ENCODE data around the gene TEX35. TPM values are rescaled to one million over a fixed set of nuclear protein-coding genes. Genes with fewer than 3 reads are reported as not detected.

TEX35 gene
- total and polyA plus RNA-seq, 4 donors = not detected

DNA sequence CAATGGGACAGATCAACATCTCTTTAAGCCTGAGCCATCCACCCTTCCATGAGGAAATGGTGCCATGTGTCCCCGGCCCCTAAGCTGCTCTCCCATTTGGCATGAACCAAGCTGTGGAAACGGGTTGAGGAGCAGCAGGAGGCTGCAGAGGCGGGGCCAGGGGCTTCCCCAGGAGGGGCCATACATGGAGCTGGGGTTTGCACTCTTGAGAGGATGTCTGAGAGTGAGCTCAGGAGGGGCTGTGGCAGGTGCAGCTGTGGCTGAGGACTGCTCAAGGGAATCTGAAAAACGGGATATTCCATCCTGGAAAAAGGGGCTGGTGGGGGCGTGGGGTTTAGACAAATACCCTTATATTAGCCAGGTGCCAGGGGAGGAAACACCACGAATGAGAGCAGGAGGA lies 9.1 kb upstream of the TEX35 start:
- WGBS = 86% methylated on average over 6 of the region's 6 CpGs
- no peaks in the 10 kb centered on the region for H3K9me3 ChIP-seq (ENCODE audit: control insufficient read depth in 4 of 4, low read length in 3 of 4)
- TF ChIP-seq NR2F2 (IDR thresholded peaks at IDR 0.05) (no peak), HNF4A (conservative IDR thresholded peaks at IDR 0.05) (no peak), GABPA (IDR thresholded peaks at IDR 0.05 in 1 of 2, conservative IDR thresholded peaks at IDR 0.05 in 1 of 2) (no peak), EGR1 (IDR thresholded peaks at IDR 0.05; ENCODE audit: low read depth in 2 of 2) (no peak), YY1 (IDR thresholded peaks at IDR 0.05) (no peak), HNF4G (IDR thresholded peaks at IDR 0.05) (no peak), JUND (IDR thresholded peaks at IDR 0.05) (no peak), FOXA1 (IDR thresholded peaks at IDR 0.05) (no peak), FOXA2 (IDR thresholded peaks at IDR 0.05) (no peak), RAD21 (IDR thresholded peaks at IDR 0.05) (no peak), SP1 (IDR thresholded peaks at IDR 0.05) (no peak), TAF1 (conservative IDR thresholded peaks at IDR 0.05) (no peak), RXRA (IDR thresholded peaks at IDR 0.05) (no peak)
- TF ChIP-seq, protein P1, sequence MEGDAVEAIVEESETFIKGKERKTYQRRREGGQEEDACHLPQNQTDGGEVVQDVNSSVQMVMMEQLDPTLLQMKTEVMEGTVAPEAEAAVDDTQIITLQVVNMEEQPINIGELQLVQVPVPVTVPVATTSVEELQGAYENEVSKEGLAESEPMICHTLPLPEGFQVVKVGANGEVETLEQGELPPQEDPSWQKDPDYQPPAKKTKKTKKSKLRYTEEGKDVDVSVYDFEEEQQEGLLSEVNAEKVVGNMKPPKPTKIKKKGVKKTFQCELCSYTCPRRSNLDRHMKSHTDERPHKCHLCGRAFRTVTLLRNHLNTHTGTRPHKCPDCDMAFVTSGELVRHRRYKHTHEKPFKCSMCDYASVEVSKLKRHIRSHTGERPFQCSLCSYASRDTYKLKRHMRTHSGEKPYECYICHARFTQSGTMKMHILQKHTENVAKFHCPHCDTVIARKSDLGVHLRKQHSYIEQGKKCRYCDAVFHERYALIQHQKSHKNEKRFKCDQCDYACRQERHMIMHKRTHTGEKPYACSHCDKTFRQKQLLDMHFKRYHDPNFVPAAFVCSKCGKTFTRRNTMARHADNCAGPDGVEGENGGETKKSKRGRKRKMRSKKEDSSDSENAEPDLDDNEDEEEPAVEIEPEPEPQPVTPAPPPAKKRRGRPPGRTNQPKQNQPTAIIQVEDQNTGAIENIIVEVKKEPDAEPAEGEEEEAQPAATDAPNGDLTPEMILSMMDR (IDR thresholded peaks at IDR 0.05; ENCODE audit: low read depth, low read length, missing input control) = no peak
- TF ChIP-seq, protein P2, sequence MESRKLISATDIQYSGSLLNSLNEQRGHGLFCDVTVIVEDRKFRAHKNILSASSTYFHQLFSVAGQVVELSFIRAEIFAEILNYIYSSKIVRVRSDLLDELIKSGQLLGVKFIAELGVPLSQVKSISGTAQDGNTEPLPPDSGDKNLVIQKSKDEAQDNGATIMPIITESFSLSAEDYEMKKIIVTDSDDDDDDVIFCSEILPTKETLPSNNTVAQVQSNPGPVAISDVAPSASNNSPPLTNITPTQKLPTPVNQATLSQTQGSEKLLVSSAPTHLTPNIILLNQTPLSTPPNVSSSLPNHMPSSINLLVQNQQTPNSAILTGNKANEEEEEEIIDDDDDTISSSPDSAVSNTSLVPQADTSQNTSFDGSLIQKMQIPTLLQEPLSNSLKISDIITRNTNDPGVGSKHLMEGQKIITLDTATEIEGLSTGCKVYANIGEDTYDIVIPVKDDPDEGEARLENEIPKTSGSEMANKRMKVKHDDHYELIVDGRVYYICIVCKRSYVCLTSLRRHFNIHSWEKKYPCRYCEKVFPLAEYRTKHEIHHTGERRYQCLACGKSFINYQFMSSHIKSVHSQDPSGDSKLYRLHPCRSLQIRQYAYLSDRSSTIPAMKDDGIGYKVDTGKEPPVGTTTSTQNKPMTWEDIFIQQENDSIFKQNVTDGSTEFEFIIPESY (IDR thresholded peaks at IDR 0.05) = no peak
- TF ChIP-seq, protein P3, sequence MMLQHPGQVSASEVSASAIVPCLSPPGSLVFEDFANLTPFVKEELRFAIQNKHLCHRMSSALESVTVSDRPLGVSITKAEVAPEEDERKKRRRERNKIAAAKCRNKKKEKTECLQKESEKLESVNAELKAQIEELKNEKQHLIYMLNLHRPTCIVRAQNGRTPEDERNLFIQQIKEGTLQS (IDR thresholded peaks at IDR 0.05) = no peak
- TF ChIP-seq, protein P4, sequence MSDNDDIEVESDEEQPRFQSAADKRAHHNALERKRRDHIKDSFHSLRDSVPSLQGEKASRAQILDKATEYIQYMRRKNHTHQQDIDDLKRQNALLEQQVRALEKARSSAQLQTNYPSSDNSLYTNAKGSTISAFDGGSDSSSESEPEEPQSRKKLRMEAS (IDR thresholded peaks at IDR 0.05) = no peak
- TF ChIP-seq, protein P5, sequence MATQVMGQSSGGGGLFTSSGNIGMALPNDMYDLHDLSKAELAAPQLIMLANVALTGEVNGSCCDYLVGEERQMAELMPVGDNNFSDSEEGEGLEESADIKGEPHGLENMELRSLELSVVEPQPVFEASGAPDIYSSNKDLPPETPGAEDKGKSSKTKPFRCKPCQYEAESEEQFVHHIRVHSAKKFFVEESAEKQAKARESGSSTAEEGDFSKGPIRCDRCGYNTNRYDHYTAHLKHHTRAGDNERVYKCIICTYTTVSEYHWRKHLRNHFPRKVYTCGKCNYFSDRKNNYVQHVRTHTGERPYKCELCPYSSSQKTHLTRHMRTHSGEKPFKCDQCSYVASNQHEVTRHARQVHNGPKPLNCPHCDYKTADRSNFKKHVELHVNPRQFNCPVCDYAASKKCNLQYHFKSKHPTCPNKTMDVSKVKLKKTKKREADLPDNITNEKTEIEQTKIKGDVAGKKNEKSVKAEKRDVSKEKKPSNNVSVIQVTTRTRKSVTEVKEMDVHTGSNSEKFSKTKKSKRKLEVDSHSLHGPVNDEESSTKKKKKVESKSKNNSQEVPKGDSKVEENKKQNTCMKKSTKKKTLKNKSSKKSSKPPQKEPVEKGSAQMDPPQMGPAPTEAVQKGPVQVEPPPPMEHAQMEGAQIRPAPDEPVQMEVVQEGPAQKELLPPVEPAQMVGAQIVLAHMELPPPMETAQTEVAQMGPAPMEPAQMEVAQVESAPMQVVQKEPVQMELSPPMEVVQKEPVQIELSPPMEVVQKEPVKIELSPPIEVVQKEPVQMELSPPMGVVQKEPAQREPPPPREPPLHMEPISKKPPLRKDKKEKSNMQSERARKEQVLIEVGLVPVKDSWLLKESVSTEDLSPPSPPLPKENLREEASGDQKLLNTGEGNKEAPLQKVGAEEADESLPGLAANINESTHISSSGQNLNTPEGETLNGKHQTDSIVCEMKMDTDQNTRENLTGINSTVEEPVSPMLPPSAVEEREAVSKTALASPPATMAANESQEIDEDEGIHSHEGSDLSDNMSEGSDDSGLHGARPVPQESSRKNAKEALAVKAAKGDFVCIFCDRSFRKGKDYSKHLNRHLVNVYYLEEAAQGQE (IDR thresholded peaks at IDR 0.05) = no peak
- H3K4me1 ChIP-seq (ENCODE audit: control insufficient read depth in 4 of 4, insufficient read depth in 4 of 4, low read length in 3 of 4) = no peaks in the 10 kb centered on the region
- DNase-seq (ENCODE audit: low spot score) = no peak
- no peak overlapping the region for H3K9ac ChIP-seq (ENCODE audit: low read depth in 1 of 2, low read length in 2 of 2)
- H3K27me3 ChIP-seq (ENCODE audit: control insufficient read depth in 4 of 4, insufficient read depth in 4 of 4, low read length in 3 of 4) = no peaks in the 10 kb centered on the region
- no peaks in the 10 kb centered on the region for H3K36me3 ChIP-seq (ENCODE audit: control insufficient read depth in 4 of 4, insufficient read depth in 3 of 4, low read depth in 1 of 4, low read length in 3 of 4)
- no peak overlapping the region for H3K27ac ChIP-seq (ENCODE audit: low read depth in 1 of 2, low read length in 2 of 2)
- H3K4me3 ChIP-seq (ENCODE audit: low read depth in 1 of 3, low read length in 3 of 3) = no peak overlapping the region
